NCI-H1092 treated with DMSO at 0.1 percent for 48 hours (cell line): ENCODE data around the gene JCHAIN.
A peak's percentile ranks its signal among the peaks of the same experiment; 100 is the strongest.
"Not testable (repeated sequence)": the region's sequence is repeated elsewhere in the genome, so short reads cannot be mapped to it uniquely, and the experiment has no call there.

ENCODE experiments used
- DNase-seq: peaks from one replicate; lab custom pipeline; 2025; lab: John Stamatoyannopoulos, UW

JCHAIN gene

DNA sequence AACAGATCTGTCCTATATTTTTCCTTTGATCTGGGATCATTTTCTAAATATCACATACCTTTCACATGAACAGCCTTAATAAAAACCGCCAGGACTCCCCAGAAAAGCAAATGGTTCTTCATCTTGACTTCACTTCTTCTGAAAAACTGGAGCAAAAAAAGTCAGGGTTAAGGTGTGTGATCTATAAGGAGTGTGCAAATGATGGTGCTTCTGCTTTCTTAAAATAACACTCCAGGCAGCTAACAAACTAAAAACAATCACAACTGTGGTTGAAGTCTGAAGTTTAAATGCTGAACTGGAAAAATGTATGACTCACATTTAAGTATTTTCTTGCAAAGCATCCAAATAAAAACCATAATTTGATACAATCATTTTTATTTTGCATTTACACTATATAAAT, at the start of gene JCHAIN:
Gene JCHAIN (minus strand): TSS at position 140 of the 400 bp plus-strand sequence. CDS start 18 bp downstream, at position 122.
- no peak for DNase-seq

GRCh38 chr4:70715097-70715496, 48.8 kb upstream of the JCHAIN start:
- DNase-seq: no peak

DNA sequence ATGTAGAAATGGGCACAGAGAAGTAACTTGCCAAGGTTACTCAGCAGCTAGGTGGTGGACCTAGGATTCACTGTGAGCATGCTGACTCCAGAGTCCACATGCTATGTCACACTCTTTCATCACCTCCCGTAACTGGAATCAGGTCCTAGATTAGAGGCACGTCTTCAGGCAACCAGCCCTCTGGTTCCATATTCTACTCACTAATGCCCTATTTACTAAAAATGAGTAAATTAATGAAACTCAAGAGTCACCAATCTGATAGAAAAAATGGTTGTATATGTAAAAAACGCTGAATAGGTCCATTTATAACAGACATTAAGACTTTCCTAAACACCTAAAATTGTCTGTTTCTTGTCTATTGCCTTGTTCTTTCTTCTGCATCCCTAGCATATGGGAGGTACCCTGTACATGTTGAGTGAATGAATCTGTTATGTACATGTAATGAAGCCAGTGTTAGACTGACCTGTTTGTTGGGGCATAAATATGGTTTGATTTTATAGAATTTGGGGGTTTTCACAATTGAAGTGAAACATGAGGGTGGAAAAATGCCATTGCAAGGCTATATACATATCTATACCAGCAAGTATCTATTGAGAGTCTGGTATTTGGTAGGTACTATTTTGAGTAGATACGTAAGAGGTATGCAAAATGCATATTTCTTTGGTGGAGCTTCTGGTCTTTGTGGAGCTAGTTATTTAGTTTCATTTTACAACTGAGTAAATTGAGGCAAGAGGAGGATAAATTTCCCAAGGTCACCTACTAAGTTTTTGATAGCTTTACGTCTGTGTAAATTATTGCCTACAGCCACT, 48.0 kb upstream of the JCHAIN start:
- DNase-seq: no peak

DNA sequence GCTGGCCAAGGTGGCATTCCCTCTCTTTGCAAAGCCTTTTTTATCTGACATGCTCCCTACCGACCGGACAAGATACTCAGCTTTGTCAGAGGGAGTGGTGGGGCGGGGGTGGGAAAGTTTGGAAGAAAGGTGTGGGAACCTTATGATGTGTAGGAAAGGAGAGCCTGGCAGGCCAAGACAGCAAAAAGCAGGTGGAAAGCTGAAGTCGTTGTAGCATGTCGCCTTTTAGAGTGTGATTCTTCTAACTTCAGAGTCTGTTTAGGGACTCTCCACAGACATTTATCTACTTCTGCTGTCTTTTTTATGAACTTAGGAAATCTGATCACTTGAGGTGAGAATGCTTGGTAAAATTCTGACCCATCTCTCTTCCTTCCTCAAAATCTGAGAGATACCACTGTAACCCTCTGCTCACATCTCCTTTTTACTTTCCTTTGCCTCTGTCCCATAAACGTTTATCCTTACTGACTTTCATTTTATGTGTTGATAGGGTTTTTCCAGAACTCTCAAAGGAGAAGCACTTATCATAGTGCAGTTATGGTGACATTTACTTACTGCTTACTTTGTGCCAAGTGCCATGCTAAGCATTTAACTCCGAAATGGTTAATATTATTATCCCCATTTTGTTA, 47.3 kb upstream of the JCHAIN start:
- no peak for DNase-seq

DNA sequence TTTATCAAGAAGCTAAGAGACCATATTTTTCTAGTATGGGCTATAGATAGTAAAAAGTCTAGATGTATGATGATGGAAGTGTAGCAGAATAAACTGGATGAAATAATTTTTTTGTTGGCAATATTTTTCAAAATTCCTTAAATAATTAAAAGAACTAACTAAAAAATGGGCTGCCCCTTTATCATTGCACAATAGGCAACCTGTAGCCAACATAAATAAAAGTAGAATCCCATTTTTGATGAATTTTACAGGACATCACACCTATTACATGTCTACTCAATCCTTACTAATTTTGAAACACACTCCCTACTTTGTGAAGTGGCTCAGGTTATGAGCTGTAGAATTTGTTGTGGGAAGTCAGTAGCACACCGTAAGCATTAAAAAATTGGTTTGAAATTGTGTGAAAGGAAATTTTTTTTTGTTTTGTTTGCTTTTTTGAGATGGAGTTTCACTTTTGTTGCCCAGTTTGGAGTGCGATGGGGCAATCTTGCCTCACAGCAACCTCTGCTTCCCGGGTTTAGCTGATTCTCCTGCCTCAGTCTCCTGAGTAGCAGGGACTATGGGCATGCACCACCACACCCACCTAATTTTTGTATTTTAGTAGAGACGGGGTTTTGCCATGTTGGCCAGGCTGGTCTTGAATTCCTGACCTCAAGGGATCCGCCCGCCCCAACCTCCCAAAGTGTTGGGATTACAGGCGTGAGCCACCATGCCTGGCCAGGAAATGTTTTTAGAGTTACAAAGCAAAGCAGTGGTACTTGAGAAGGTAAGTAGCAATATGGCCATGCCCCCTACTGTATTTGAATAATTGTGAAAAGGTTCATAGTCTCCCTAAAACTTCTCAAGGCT, 46.5 kb upstream of the JCHAIN start:
- DNase-seq: no peak

- no peak for DNase-seq
Observed at GRCh38 chr4:70712150-70712549, 45.8 kb upstream of the JCHAIN start.

GRCh38 chr4:70711599-70711998, 45.3 kb upstream of the JCHAIN start:
- DNase-seq: no peak

DNA sequence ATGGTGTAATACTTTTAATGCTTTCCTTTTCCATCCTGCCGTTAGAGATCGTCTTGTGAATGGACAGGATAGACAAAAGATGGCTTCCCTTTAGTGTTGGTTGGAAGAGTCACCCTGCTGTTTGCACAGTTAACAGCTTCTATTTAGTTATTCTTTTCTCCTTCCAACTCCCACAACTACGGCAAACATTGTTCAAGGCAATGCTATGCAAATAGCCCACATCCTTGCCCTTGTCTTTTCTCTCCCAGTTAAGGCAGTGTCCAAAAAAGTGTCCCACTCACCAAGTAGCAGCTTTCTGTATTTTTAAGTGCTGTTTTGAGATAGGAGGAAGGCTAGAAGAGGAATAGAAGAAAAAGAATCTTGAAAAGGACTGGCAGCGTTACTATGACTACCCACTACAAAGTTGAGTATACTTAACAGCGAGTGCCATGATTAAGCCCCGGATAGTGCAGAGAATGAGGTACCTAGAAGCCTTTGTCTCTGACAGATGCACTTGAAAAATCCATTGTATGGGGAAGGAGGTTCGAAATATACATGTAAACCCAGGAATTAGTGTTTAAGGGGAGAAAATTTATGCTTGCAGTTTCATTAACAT, 43.4 kb upstream of the JCHAIN start:
- no peak for DNase-seq

DNA sequence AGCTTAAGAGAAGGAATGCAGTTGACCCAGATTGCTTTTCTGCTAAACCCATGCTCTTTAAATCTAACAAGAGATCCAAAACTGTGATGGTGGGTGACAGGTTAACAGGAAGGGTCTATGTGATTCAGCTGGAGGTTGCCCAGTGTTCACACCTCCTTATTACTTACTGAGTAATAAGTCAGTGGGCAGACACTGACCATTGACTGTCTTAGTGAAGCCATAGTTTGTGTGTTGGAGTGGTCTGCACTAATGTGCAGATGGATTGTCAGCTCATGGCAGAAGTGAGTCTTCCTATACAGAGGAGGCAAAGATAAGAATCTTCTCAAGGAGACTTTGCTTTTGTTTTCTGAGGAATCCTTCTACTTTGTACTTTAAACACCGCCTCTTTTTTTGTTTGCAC, 40.2 kb upstream of the JCHAIN start:
- no peak for DNase-seq

GRCh38 chr4:70706044-70706461, 39.7 kb upstream of the JCHAIN start:
- DNase-seq: no peak

- peak; percentile 41 for DNase-seq
Observed at GRCh38 chr4:70705183-70706043, 39.1 kb upstream of the JCHAIN start.

- no peak for DNase-seq
Observed at GRCh38 chr4:70704931-70705182, 38.5 kb upstream of the JCHAIN start.

DNA sequence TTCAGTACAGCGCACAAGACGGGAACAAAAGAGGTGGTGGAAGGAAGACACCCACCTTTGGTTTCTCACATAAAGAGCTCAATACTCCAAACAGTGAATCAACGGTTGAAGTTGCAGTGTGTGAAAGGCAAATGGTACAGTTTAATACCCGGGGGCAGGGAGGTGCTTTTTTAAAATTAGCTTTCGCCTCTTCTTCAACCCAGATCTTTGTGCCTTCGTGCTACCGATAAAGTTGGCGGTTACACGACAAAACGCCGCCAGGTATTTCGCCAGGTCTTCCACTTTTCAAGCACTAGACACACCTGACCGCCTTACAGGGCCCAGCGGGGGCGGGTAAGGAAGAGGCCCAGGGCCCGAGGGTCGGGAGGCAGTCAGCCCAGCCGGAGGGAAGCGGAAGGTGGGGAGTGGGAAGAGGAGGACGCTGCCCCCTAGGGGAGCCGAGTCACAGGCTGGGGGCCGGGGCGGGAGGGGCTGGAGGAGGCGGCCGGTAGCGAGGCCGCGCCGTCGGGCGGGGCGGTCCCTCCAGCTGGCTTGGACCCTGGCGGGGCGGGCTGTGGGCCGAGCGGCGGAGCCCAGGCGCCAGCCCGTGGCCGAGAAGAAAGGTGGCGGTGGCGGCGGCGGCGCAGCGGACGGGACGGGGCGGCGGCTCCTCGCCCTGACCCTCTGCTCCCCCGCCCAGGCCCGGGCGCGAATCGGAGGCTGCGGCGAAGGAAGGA, 38.1 kb upstream of the JCHAIN start:
- DNase-seq: peak; percentile 80

- peak; percentile 83 for DNase-seq
Observed at GRCh38 chr4:70703619-70704214, 37.4 kb upstream of the JCHAIN start.

GRCh38 chr4:70702592-70702991, 36.3 kb upstream of the JCHAIN start:
- DNase-seq: not testable (repeated sequence)

DNA sequence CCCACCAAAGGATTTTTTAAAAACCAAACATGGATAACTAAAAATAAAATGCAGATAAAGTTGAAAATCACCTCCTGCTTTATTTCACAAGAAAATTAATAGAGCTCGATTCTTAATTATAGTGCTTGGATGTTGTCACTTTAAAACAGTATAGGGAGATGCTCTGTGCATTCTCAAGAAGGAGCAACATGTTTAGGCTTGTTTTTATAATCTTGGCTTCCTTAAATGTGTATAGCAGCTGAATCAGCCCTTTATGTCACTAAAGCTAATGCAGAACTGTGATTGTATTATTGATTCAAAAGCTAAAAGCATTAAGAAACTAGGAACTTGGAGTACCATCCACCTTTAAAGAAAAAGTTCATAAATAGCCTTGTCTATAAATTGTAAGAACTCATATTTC, 35.0 kb upstream of the JCHAIN start:
- DNase-seq: no peak

GRCh38 chr4:70700712-70701111, 34.4 kb upstream of the JCHAIN start:
- DNase-seq: no peak

- DNase-seq: not testable (repeated sequence)
Observed at GRCh38 chr4:70698435-70698834, 32.1 kb upstream of the JCHAIN start.

GRCh38 chr4:70694633-70695032, 28.3 kb upstream of the JCHAIN start:
- not testable (repeated sequence) for DNase-seq

DNA sequence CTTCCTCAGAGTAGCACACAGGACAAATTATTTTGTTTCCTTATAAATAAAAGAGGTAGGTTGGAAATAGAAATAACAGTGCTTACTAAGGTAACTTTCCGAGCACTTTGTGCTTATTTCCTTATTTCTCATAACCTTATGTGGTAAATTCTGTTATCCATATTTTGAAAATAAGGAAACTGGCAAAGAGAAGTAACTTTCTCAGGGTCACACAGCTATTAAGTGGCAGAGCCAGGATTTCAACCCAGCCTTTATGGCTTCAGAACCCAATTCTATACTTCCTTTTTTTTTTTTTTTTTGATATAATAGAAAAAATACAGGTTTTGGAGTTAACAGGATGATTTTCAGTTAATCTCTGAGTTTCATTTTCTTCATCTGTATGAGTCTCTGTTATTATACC, 25.4 kb upstream of the JCHAIN start:
- no peak for DNase-seq
